Transverse colon (tissue), 4 donors: Measurements from ENCODE around the gene DCBLD2.

ENCODE experiments used
- EP300 ChIP-seq: sonication (generic); formaldehyde crosslinking; IDR thresholded peaks from one replicate; pipeline ENCODE4 v1.6.1; 2017; ENCODE audit warnings: antibody characterized with exemption, low read depth
- POLR2A ChIP-seq: fragments of 450-650 bp; IDR thresholded peaks from one replicate; pipeline ENCODE4 v1.6.1; 2016; ENCODE audit warnings: antibody characterized with exemption, mild to moderate bottlenecking, moderate library complexity
- POLR2AphosphoS5 ChIP-seq, 3 donors: sonication (generic); formaldehyde crosslinking; IDR thresholded peaks; one replicate each; pipeline ENCODE4 v1.6.1; 2016; ENCODE audit warnings: antibody characterized with exemption in 3 of 3
- TF ChIP-seq, protein P1 (sequence below), 5 experiments: fragments of 200-600 bp in 3 of 5; fragments of 450-650 bp in 2 of 5; sonication (generic) in 3 of 5; IDR thresholded peaks; 1 replicate in 2 of 5; 2 replicates in 3 of 5; pipeline ENCODE4 v1.5.1; 2016 to 2017; ENCODE audit warnings: antibody characterized with exemption in 5 of 5, inconsistent platforms in 3 of 5, mild to moderate bottlenecking in 2 of 5, moderate library complexity in 1 of 5

GRCh38 chr3:98796334-98796733, 105.2 kb downstream of the DCBLD2 start:
- TF ChIP-seq, protein P1, sequence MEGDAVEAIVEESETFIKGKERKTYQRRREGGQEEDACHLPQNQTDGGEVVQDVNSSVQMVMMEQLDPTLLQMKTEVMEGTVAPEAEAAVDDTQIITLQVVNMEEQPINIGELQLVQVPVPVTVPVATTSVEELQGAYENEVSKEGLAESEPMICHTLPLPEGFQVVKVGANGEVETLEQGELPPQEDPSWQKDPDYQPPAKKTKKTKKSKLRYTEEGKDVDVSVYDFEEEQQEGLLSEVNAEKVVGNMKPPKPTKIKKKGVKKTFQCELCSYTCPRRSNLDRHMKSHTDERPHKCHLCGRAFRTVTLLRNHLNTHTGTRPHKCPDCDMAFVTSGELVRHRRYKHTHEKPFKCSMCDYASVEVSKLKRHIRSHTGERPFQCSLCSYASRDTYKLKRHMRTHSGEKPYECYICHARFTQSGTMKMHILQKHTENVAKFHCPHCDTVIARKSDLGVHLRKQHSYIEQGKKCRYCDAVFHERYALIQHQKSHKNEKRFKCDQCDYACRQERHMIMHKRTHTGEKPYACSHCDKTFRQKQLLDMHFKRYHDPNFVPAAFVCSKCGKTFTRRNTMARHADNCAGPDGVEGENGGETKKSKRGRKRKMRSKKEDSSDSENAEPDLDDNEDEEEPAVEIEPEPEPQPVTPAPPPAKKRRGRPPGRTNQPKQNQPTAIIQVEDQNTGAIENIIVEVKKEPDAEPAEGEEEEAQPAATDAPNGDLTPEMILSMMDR (IDR thresholded peaks at IDR 0.05), result no peak
- TF ChIP-seq POLR2A (no peak), POLR2AphosphoS5 (IDR thresholded peaks at IDR 0.05) (no peak), EP300 (no peak)
